NK-92 (cell line): ENCODE results near the gene ADGRL1.
A peak's percentile ranks its signal among the peaks of the same experiment; 100 is the strongest.

Experiments
- DNase-seq: peaks from one replicate; lab custom pipeline; 2025; ENCODE audit not compliant: unreplicated experiment; lab: John Stamatoyannopoulos, UW

Gene ADGRL1

GRCh38 chr19:14142262-14143190 is 63.4 kb downstream of the ADGRL1 start:
- no peak for DNase-seq

DNA sequence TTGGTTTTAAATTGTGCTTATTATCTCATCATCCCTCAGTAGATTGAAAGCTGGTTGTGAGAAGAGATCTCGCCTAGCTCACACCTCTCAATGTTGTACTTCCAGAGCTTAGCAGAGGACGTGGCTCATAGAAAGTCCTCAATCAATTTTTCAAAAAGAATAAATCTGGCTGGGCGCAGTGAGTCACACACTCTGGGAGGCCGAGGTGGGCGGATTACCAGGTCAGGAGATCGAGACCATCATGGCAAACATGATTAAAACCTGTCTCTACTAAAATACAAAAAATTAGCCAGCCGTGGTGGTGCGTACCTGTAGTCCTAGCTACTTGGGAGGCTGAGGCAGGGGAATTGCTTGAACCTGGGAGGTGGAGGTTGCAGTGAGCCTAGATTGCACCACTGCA is 64.9 kb downstream of the ADGRL1 start:
- DNase-seq, result no peak

- no peak for DNase-seq
Measured at GRCh38 chr19:14139944-14140343, 66.0 kb downstream of the ADGRL1 start.

DNA sequence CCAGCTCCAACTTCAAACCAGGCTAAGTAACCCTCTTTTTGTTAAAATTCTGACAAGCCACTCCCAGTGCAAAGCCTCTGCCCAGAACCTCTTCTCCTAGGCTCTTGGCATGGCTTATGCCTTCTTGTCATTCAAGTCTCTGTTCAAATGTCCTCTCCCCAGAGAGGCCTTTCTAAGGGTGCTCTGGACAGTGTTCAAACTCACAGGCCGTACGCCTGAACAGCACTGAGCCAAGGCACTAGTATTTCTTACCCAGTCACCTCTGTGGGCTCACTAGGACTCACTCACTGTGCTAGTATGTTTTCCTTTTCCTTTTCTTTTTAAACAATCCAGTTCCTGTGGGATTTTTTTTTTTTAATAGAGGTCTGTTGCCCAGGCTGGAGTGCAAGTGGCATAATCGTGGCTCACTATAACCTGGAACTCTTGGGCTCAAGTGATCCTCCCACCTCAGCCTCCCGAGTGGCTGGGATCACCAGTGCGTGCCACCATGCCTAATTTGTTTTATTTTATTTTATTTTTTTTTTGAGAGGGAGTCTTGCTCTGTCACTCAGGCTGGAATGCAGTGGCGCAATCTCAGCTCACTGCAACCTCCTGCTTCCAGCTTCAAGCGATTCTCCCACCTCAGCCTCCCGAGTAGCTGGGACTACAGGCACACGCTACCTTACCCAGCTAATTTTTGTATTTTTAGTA is 67.2 kb downstream of the ADGRL1 start:
- no peak for DNase-seq

GRCh38 chr19:14136509-14137281 is 69.3 kb downstream of the ADGRL1 start, which contains the start of gene ASF1B:
Gene ASF1B (minus strand): TSS chr19:14136589. CDS start chr19:14136456, 133 bp downstream.
- peak; percentile 99 for DNase-seq

- no peak for DNase-seq
Measured at GRCh38 chr19:14135985-14136508, 69.9 kb downstream of the ADGRL1 start.

- DNase-seq, result no peak
Measured at GRCh38 chr19:14135355-14135754, 70.6 kb downstream of the ADGRL1 start.

GRCh38 chr19:14127929-14128509 is 78.0 kb downstream of the ADGRL1 start:
- no peak for DNase-seq

- no peak for DNase-seq
Measured at GRCh38 chr19:14127176-14127575, 78.8 kb downstream of the ADGRL1 start.

GRCh38 chr19:14122924-14123323 is 83.0 kb downstream of the ADGRL1 start:
- DNase-seq, result no peak

DNA sequence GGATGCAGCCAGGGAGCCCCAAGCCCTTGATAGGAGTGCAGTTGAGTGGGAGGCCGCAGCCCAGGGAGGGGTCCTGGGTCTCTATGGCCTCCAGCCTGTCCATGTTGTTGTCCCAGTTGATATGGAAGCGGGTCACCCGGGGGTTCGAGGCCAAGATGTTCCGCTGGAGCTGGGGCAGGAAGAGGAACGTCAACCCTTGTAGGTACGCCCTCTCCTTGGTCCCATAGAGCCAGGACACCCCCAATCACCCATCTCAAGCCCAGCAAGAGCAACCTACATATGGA is 85.5 kb downstream of the ADGRL1 start:
- no peak for DNase-seq

GRCh38 chr19:14119644-14120496 is 86.1 kb downstream of the ADGRL1 start:
- DNase-seq, result no peak

- no peak for DNase-seq
Measured at GRCh38 chr19:14119146-14119545, 86.8 kb downstream of the ADGRL1 start.

DNA sequence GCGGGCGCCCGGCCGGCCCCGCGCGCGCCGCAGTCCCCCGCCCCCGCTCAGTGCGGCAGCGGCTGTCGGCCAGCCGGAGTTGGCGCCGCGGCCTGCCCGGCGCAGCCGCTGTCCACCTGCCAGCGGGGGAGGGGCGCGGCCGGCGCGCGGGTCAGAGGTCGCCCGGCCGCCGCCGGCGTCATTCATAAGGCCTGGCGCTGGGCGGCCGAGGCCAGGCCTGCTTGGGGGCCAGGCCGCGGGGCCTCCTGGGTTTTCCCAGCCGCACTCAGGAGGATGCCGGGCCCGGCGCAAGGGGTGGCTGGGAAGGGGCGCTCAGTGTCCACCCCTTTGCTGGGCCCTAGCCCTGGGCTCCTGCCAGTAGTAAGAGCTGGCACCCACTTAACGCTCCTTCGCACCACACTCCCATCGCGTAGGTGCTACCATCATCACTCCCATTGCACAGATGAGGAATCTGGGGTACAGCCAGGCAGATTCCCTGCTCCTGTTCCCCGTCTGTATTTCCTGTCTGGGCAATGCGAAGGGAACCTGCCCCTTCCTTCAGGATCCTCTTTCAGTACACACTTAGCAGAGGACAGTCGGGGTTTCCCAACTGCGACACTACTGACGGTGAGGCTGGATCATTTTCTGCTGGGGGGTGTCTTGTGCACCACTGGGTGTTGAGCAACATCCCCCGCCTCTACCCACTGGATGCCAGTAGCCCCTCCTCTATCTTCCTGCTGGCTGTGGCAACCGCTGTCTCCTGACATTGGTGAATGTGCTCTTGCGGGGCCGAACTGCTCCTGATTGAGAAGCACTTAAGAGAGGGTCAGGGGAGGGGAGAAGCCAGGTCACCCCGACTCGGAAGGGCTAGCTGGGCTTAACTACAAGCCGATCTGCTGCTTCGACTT is 87.6 kb downstream of the ADGRL1 start:
- DNase-seq, result no peak

- DNase-seq, result peak; percentile 92
Measured at GRCh38 chr19:14117668-14118164, 88.3 kb downstream of the ADGRL1 start, which contains the start of gene PRKACA. Gene PRKACA (minus strand): TSS chr19:14117762. CDS start chr19:14117547, 215 bp downstream.

DNA sequence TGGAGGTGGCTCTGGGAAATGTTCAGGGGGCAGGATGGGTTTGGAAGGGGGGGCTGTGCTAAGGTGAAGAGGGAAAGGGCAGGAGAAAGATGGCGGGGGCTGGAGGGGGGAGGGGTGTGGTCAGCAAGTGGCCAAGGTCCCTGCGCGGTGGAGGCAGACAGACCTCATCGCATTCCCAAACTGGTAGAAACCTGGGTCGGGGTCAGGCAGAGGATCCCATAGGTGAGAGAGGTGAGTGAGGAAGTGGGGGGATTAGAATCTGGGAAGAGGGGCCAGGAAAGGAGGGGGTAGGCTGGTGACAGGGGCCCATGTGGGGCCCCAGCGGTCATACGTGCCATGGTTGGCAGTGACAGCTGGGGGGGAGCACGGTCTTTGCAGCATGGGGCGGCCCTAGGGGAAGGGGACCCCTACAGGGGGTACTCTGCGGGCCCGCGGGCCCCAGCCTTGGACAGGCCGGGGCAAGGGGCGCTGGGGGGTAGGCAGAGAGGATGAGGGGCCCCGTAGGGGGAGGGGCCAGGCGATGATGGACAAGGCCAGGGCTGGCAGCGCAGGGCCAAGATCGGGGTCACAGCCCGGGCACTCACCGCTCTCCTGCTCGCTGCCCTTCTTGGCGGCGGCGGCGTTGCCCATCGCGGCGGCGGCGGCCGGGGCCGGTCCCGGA is 88.9 kb downstream of the ADGRL1 start:
- DNase-seq, result no peak

DNA sequence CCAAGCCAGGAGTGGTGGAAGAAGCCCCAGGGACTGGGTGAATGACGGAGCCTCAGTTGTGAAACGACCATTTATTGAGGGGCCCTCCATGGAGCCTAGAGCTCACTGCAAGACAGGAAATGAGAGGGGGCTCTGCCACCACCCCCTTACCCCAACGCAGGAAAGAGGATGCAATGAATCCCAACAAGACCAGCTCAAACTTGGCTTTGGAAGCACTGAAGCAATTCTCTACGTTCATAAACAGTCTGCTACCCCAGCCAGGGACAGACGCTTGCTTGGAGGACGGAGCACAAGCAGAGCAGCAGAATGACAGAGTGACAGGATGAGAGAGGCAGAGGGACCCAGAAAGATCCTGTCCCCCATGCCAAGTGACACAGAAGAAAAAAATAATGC is 89.4 kb downstream of the ADGRL1 start:
- DNase-seq, result no peak

DNA sequence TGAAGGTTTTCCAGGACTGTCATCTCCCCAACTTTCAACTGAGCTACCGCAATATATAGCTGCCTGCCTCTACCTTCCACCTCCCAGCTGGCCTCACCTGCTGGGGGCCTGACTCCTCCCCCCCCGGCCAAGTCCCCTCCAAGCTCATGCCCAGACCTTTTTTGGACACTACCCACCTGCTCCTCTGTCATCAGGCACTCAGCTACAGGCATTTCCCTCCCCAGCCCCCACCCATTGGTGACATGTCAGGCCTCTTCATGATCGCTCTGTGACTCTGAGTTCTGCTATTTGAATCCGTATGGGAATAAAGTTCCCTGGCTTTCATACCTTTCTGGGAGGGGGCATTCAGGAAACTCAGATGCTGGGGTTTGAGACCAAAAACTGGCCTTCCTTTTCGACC is 90.2 kb downstream of the ADGRL1 start:
- no peak for DNase-seq
